GM21786 (cell line): ENCODE data around the gene ARL6.
"Not testable (repeated sequence)": the region's sequence is repeated elsewhere in the genome, so short reads cannot be mapped to it uniquely, and the experiment has no call there.

Source experiments
- ATAC-seq: cut with Tn5 transposase; IDR thresholded peaks from one replicate; pipeline ENCODE4 v1.9.1; 2021; ENCODE audit not compliant: unreplicated experiment

Gene ARL6

DNA sequence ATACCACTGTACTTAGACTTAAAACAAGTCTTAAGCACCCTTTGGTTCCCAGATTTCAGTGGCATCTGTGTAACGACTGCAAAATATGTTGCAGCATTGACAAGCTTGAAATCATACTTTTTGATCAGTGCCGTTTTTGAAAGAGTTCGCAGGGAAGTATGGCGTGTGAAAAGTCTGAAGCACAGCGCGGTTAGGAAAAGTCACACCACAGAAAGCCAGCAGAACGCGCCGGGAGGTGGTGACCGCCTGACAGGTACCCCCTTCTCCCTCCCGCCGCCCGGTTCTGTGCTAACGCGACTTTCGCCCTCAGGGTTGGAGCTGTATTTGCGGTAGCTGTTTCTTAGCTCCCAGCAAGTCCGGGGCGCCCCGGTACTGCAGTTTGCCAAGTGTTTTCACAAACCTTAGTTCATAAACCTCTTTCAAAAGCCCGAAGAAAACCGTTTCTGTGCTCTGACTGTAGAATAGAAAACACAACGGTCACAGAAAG lies 56.8 kb downstream of the ARL6 start:
- peak; percentile 35 for ATAC-seq

GRCh38 chr3:97821774-97822358 lies 57.3 kb downstream of the ARL6 start, which contains the start of gene CRYBG3:
Gene CRYBG3 (plus strand): TSS chr3:97822011. CDS start chr3:97822207, 196 bp downstream.
- peak; percentile 96 for ATAC-seq

DNA sequence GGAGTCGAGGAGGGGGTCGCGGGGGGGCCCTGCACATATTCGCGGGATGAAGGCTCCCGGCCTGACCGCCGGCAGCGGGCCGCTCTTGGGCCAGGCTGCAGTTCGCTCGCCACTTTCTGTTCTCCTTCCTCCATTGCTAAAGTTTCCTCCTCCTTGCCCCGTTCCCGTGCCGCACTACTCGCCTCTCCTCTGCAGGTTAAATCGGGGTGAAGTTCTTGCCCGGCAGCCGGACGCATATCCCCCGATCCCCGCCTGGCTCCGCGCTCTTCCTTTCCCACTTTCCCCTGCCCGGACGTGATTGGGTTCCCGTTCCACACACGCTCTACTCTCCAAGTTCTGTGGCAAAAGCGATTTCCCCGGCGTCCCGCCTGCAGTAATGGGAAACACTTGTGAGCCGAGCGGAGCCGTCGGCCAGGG lies 57.8 kb downstream of the ARL6 start:
- peak; percentile 25 for ATAC-seq

DNA sequence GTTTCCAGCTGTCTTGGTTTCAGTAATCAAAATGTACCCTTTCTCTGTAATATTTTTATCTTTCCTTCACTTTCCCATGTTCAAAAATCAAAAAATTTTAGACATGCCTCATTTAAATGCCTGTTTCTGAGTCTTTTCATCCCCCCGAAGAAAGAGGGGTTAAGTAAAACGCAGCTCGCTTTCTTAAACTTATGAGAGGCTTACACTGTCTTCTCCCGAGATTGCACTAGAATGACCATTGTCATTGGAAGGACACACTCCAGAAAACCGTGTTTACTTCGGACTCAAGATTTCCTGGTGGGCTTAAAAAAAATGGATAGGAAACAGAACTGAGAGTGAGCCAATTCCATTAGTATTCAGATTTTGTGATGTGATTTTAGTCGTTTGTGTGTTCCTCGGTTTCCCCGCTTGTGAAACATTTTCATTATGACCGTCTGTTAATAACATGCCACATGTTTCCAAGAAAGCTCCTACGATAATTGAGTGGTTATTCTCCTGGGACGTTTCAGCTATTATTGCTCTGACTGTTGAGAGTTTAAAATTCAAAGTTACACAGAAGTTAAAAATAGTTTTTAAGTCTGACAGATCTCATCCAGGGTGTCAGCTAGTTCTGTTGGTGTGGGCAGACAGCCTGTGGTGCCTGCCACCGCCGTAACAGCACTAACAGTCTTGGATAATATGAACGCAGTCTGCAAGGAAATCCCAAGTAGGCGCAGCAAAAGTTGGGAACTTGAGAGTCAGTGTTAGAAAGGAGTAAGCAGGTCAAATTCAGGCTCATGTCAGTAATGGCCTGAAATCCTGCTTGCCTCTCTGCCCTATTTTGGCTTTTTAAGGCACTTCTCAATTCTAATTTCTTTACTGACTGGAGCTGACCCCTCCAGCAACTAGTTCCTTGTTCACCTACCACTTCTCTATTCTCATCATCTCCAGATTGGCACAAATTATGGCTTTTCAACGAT lies 58.8 kb downstream of the ARL6 start:
- ATAC-seq, result no peak

GRCh38 chr3:97825101-97825500 lies 60.5 kb downstream of the ARL6 start:
- no peak for ATAC-seq

- ATAC-seq, result no peak
These were observed 63.3 kb downstream of the ARL6 start for GRCh38 chr3:97827741-97828471.

GRCh38 chr3:97829198-97829597 lies 64.6 kb downstream of the ARL6 start:
- no peak for ATAC-seq

DNA sequence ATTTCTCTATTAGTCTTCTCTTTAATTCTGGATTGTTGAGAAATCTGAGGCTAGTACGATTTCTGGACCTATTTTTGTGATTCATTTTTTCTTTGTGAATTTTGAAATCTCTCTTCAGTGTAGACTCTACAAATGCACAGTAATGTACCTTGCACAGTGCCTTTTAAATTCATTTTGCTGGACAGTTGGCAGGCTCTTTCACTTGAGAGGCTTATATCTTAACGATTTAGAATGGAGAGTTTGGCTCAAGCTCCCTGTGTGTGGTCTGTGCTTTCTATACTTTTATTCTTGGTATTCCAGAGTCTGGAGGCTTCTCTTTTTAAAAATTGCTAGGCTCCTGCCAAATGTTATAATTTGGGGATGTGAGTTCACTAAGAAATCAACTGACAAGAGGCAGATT lies 66.1 kb downstream of the ARL6 start:
- ATAC-seq, result no peak

GRCh38 chr3:97831140-97831539 lies 66.6 kb downstream of the ARL6 start:
- ATAC-seq, result no peak

- not testable (repeated sequence) for ATAC-seq
These were observed 68.6 kb downstream of the ARL6 start for GRCh38 chr3:97833184-97833583.

DNA sequence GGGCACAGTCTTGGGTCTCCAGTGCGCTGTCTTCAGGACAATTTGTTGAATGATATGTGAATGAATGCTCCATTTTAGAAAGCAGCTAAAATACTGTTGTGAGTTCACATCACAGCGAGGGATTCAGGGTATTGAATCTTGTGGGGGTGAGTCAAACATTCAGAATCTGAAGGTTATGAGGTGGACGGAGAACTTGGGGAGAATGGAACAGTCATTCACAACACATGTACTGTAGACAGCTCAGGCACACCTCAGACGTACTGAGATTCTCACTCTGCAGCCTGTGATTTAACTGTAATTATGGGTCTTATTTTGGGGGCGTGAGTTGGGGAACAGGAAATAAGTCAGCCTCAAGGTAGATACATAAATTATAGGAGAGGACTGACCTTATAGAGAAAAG lies 71.2 kb downstream of the ARL6 start:
- no peak for ATAC-seq

GRCh38 chr3:97838393-97838792 lies 73.8 kb downstream of the ARL6 start:
- no peak for ATAC-seq

DNA sequence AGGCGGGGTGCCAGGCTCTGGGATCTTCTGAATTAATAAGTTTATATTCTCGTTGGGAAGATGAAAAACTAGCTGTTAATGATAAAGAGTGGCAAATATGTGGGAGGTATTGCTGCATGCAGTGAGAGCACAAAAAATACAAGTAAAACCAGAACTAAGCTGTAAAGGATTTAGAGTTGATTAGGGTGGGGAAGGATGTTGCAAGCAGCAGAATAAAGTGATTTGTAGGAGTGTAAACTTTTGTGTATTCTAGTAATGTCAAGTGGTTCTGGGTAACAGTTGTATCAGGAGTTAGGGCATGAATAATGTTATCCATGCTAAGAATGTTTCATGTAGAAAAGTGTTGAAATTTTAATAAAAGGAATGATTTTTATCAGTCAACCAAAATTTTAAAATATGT lies 75.4 kb downstream of the ARL6 start:
- no peak for ATAC-seq

DNA sequence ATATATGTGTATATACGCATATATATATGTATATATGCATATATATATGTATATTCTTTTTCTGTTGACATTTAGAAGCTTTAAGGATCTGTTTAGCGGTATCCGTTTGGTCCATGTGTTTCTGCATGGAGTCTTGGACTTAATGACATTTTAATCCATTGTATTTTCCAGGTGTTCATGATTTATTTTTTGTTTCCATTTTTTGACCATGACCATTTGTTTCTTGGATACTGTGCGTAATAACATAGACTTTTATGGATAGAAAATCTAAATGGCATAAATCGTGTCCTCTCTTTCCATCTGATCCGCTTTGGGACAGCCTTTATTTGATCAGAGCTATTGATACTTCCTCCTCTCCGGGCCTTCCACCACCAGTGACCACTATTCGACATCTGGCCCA lies 76.7 kb downstream of the ARL6 start:
- no peak for ATAC-seq

- ATAC-seq, result no peak
These were observed 77.4 kb downstream of the ARL6 start for GRCh38 chr3:97841956-97842355.

DNA sequence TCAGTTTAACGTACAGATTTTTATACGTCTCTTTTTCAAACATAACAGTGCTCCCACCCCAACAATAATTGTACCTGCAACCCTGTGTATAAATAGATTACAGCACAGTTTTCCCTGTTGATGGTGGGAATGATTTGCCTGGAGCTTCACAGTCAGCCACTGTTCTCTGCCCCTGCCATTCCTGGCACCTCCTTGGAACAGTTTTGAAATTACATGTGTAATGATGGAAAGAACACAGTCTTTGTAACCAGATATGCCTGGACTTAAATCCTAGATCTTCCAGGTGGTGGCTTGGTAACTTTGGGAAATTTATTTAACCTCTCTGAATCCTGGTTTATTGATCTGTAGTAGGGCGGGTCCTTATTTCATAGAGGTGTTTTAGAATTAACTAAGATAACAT lies 84.2 kb downstream of the ARL6 start:
- no peak for ATAC-seq
